GM21529 (cell line): ENCODE measurements around the gene HOXA6.

Experiments used
- ATAC-seq: cut with Tn5 transposase; IDR thresholded peaks from one replicate; pipeline ENCODE4 v1.9.1; 2021; ENCODE audit not compliant: unreplicated experiment

HOXA6 gene

DNA sequence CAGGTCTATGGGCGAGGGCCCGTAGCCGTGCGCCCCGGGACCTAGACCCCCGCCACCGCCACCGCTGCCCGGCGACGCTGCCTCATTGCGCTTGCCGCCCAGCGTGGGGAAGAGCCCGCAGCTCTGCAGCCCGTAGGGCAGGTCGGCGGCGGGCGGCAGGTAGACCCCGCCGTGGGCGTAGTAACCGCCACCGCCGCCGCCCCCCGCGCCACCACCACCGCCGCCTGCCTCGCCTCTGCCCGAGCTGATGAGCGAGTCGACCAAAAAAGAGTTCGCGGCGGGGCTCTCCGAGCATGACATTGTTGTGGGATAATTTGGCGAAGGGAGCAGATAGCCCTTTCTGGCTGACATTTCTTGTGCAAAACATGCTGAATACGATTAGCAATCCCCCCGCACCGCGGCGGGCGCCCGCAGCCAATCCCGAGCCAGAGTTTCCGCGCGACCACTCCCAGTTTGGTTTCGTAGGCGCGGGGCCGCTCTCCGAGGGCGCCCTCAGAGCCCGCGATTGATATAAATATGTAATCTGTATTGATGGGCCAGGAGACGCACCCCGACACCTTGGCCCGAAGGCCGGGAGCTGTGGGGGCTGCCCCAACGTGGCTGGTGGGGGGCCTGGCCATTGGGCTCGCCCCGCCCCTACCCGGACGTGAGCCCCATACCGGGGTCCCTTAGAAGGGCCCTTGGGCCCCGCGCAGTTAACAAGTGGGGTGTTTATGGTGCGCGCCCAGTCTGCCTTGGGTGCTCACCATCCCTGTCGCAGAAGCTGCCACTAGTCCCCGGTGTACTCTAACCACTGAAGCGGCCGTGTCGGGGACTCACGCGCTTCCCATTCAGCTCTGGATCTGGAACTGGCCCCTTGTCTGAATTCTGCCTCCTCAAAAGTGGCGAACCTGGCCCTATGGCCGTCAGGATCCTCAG, 26.6 kb upstream of the HOXA6 start, which contains the start of gene HOXA10:
TSS of gene HOXA10 (minus strand) at position 365 of the 918 bp plus-strand sequence. CDS start at position 351, 14 bp downstream.
- ATAC-seq = no peak

DNA sequence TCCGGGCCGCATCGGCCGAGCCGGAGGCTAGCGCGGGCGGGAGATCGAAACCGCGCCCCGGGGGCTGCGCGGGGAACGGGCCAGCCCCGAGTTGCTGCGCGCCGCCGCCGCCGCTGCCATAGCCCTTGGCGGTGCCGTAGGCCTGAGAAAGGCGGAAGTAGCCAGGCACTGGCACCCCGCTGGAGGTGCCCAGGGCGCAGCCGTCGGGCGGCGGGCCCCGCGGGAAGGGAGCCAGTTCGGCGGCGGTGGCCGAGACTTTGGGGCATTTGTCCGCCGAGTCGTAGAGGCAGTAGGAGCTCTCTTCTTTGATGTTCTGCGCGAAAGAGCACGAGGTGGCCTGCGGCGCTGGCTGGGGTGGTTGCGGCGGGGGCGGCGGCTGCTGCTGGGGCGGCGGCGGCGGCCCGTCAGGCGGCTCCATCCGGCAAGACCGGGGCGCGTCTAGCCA, 26.0 kb upstream of the HOXA6 start:
- ATAC-seq = no peak

DNA sequence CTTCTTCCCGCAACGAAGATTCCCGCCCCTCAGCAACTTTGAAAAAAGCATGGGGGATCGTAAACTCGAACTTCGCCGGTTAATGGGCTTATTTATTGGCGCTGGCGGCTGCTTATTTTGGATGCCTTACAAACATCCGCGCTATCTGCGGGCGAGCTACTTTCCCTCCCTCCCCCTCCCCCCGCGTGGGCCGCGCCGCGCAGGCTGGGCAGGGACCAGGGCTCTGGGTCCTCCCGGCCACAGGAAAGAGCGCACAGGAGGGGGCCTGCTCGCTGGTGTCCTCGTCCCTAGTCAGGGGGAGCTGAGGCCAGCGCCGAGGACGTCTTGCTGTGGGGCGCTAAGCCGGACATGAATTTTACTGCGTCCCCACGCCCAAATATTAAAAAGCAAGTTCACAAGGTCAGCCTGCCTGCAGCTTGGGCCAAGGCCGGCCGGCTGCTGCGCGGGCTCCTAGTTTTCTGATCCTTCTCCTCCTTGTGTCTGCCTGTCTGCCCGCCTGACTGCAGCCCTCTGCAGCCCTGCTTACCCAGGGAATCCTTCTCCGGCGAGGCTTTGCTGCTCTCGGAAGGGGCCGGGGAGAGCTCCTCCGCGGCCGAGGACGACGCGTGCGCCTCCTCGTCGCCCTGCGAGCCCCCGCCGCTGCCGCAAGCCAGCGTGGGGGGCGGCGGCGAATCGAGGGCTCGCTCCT, 25.4 kb upstream of the HOXA6 start:
- no peak for ATAC-seq

DNA sequence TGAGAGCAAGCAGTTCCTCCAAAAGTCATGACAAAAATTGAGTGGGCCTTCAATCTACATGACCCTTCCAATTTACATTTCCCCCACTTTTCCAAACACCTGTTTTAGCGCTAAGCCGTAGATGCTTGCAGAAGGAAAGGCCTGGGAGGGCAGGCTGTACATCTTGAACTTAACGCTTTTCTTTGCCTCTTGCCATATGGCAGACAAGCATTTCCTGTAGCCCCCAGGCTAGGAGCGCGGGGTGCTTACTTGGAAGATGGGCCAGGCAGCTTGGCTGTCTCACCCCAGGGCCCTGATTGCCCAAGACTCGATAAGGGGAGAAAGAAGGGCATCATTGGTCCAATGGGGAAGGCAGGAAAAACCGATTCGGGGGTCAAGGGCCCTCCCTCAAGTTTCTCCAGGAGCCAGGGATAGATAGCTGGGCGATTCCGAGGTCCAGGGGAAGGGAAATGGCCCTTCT, 24.8 kb upstream of the HOXA6 start:
- no peak for ATAC-seq

DNA sequence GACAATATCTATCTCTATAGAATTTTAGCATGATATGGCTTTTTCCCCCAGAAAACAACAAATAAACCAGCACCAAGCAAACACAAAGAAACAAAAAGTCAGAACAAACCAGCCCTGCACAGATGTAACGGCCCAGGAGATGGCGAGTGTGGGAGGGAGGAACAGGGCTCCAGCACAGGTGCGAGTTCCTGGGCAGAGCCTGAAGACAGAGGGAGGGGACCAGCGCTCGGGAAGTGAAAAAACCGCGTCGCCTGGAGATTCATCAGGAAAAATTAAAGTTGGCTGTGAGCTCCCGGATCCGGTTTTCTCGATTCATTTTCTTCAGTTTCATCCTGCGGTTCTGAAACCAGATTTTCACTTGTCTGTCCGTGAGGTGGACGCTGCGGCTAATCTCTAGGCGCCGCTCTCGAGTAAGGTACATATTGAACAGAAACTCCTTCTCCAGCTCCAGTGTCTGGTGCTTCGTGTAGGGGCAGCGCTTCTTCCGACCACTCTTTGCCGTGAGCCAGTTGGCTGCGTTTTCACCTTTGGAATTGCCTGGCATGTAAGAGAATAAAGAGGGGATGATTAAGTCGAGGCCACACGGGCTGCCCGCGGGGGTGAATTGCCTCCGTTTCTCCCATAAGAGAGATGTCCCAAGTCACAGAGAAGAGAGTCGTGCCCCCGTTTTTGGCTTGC, 24.2 kb upstream of the HOXA6 start:
- no peak for ATAC-seq

DNA sequence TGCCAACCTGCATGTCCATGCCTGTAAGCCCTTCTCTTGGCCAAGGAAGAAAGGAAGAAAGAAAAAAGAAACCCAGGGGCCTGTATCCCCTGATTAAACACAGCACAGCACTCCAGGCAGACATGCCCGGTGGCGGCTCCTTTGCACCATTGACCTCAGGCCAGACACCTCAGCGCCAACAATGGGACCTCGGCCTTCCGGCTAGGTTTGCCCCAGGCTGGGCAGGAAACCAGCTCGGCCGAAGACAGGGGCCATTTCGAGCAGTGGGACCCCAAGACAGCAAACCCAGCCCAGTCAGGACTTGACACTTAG, 23.7 kb upstream of the HOXA6 start:
- ATAC-seq = no peak

DNA sequence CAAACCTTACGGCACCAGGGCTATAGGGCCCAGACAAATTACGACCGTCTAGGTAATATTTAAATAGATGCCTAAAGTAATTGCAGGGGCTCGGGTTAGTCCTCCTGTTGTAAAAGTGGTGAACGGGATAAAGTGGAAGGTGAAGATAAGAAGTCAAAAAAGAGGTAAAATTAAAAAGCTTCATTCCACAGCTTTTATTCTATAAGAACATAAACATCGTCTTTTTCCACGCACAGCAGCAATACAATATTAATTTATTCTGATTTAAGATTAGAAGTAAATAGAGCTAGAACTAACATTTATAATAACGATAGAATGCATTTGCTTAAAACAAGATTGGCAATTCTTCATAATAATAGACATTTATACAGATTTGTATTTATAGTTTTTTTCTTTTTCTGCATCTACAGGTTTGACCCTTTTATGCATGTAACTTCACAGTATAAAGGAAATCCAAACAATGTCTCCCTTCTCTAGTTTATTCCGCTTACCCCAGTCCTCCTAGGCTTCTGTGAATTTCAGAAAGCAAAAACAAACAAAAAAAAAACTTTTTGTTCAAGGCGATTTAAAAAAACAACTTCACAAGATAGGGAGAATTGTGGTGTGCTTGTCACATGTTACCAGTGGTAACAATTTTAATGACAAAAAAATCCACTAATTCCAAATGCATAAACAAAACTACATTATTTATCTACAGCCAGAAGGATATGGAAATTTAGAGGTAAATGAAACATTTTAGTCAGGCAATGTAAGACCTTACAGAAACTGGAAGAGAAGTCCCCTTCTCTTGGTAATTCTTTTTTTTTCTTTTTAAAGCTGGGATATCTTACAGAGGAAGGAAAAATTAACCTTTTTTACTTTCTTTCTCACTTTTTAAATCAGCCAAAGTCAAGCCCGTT, 23.1 kb upstream of the HOXA6 start:
- no peak for ATAC-seq

DNA sequence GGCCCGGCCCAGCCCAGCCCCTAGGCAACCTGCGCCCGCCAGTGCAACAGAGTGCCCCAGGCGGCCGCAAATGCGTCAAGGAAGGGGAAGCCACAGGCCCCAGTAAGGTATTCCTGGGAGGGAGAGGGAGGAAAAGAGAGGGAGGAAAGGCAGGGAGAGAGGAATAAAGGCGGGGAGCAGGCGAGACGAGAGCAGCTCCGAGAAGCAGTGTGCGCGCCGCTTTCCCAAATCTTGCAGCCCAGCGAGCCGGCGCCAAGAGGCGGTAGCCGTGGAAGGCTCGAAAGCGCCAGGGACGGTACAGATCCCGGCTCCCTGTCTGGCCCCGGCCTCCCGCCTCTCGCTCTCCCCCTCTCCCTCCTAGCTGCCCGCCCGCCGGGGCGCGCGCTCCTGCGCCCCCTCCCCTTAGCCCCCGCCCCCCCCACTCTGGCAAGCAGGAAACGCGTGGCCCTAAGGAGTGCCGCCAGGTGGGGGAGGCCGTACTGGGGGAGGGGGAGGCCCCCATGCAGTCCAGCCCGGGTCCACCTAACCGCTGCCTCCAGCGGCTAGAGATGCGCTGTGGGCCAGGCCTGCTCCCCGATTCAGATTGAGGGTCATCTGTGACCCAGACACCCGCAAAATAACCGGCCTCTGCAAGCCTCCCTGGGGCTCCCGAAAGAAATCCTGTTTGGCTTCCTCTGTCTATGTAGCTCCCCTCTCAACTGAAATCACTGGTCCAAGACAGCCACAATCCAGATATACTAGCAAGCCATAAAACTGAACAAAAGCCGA, 22.3 kb upstream of the HOXA6 start:
- ATAC-seq = no peak

DNA sequence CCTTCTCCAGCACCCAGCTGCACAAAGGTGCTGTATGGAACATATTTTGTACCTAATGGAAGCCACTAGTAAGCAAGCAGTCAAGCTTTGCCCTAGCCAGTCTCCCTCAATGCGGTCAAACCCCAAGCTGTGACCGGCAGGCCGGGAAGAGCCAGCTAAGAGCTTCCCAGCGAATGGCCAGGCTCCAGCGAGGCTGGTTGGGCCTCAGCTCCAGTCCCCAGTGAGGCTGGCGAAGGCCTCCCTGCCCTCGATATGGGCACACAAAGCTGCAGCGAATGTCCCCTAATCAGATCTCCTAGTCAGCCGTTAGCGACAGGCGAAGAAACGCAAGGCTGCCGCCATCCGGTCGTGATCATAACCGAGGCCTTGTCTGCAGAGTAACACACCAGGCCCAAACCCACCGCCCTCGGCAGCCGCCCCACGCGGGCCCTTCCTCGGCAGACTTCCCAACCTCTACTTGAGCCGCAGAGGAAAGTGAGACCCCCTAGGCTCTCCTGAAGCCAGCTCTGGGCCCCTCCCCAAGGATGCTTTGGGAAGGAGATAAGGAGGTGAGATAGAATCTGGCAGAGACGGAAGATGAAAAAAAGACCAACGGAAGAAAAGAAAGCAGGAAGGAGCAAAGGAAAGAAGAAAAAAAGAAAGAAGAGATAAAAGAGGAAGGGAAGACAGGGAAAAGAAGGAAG, 20.8 kb upstream of the HOXA6 start:
- no peak for ATAC-seq

DNA sequence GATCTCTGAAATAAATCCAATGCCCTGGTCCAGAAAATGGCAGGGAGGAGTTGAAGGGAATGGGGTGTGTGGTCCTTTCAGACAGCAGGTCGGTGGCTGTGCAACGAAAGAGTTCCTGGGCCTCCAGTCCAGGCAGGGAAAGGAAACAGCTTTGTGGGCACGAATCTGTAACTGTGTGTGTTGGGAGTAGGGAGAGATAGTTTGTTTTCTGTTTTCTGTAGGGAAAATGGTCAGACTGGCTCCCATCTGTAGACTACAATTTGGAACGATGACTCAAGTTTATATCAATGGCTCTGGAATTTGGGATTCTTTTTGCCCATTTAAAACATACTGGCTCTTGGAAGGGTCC, 20.3 kb upstream of the HOXA6 start:
- no peak for ATAC-seq

DNA sequence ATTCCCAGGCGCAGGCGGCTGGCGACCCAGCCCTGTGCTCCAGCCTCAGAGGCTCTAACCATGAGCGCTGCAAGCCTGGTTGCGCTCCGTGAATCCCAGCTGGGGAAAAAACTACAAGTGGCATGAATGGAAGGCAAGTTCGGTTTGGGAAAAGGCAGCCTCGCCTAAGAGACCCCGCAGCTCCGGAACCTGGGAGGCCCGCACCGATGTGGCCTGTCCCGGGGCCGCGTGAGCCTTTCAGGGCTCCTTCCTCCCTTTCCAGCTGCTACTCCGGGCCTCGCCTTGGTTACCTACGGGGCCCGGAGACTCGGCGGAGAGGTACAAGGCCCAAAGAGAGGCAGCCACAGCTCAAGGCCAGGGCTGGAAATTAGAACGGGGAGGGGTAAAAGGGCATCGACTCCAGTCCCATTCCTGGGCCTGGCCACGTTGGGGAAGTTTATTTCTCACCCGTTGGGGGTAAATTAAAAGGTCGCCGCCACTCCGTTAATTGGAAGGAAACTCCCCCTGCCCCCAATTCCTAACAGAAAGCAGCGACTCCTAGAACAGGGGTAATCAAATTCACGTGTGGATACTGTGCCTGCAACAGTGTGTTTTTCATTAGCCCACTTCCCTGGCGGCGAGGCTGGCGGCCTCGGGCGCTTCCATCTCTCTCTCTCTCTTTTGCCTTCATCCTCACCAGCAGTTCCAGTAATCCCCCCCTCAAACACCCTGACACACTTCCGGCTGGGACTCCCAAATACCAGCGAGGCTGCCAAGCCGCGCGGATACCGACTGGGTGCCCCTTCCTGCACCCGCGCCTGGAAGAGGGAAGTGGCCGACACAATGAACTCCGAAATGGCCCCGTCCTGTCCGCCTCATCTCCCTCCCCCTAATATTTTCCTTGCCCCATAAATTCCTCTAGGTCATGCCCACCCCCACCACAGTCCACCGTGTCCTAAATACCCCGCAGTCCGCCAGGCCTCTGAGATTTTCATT, 19.2 kb upstream of the HOXA6 start:
- ATAC-seq = no peak

DNA sequence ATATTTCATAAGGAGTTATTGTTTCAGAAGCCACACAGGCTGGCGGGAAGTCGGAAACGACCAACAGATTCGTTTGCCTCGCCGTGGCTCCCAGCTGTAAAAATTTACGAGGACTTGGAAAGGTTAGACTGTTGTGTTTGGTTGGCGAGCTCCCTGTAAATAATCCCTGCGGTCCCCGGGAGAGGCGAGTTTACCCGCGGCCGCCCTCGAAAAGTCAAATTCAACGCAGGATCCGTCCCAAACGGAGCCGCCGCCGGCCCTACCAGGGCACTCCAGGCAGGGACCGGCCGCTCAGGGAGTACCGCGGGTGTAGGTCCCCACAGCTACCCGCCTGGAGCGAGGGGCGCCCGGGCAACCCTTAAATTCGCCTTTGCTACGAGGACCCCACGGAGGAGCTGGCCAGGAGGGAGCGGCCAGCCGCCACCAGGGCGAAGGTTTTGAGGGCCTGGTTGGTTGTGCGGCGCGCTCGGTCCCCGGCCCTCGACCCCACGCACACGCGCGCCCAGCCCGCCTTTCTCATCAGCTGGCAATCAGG, 18.5 kb upstream of the HOXA6 start:
- no peak for ATAC-seq

DNA sequence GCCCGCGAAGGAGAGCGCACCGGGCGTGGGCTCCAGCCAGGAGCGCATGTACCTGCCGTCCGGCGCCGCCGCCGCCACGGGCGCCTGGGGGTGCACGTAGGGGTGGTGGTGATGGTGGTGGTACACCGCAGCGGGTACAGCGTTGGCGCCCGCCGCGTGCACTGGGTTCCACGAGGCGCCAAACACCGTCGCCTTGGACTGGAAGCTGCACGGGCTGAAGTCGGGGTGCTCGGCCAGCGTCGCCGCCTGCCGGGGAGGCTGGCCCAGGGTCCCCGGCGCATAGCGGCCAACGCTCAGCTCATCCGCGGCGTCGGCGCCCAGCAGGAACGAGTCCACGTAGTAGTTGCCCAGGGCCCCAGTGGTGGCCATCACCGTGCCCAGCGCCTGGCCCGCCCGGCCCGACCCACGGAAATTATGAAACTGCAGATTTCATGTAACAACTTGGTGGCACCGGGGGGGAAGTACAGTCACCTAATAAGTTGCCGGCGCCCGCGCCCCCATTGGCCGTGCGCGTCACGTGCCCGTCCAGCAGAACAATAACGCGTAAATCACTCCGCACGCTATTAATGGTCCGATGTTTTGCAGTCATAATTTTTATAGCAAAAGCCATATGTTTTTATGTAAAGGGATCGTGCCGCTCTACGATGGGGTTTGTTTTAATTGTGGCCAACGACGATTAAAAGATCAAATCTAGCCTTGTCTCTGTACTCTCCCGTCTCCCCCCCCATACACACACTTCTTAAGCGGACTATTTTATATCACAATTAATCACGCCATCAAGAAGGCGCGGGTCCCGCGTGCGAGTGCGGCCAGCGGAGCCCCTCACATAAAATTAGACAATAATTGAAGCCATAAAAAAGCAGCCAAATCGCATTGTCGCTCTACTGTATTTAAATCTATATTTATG, 17.8 kb upstream of the HOXA6 start, which contains the start of gene HOXA9:
TSS of gene HOXA9 (minus strand) at position 449 of the 907 bp plus-strand sequence. CDS start at position 369, 80 bp downstream.
- ATAC-seq = no peak

DNA sequence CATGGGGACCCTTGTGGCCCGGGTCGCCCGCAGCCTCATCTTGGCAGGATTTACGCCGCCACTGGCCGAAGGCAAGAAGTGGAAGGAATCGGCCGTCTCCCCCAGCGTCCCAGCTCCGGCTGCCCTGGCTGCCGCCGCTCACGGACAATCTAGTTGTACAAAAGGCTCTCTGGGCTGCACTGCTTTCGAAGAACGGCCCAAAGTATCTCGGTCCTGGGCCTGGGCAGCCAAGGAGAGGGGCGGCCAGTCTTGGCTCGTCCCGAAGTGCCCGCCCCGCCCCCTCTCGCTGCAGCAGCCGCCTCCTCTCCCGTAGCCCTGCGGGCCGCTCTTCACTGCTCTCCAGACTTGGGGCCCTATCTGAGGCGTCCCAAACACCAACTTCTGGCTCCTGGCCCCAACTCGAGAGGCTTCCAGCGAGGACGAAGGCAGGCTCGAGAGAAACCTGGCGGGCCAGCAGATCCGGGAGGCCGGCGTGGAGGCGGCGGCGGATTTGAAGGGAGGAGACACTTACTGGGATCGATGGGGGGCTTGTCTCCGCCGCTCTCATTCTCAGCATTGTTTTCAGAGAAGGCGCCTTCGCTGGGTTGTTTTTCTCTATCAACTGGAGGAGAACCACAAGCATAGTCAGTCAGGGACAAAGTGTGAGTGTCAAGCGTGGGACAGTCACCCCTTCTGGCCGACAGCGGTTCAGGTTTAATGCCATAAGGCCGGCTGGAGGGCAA, 17.0 kb upstream of the HOXA6 start:
- no peak for ATAC-seq

DNA sequence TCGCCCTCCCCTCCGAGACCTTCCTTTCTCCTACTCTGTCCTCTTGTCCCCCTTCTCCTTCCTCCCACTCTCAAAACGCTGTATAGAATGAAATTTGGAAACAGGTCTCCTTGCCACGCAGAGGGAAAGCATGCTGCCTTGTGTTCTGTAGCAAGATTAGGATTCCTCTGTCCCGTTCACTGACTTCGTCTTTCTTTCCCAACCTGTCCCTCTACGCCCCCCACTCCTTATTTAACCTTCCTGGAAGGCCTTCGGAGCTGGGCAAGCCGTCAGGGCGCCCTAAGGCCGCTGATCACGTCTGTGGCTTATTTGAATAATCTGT, 16.4 kb upstream of the HOXA6 start:
- no peak for ATAC-seq

DNA sequence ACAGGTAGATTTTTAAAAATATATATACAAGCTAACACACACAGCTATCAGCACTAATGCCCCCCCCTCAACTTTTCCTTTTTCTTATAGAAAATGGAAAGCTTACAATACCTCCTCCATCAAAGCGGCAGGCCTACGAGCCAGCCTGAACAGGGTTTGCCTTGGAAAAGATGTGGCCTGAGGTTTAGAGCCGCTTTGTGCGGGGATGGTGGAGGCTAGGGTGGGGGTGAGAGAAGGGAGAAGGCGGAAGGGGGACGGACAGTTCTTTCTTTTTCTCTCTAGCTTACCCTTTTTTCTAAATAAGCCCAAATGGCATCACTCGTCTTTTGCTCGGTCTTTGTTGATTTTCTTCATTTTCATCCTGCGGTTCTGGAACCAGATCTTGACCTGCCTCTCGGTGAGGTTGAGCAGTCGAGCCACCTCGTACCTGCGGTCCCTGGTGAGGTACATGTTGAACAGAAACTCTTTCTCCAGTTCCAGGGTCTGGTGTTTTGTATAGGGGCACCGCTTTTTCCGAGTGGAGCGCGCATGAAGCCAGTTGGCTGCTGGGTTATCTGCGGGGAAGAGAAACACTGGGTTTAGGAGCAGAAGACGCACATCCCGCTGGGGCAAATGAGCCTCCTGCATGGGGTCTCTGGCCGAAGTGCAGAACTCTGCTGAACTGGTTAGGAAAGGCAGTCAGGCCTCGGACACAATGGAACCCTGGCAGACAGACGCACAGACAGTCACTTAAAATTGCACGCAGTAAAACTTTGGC, 15.9 kb upstream of the HOXA6 start:
- ATAC-seq = no peak
